GDM1 (cell line): ENCODE results near the gene KRT86.
"Not testable (repeated sequence)": the region's sequence is repeated elsewhere in the genome, so short reads cannot be mapped to it uniquely, and the experiment has no call there.

Source experiments
- DNase-seq: peaks from one replicate; lab custom pipeline; 2025; lab: John Stamatoyannopoulos, UW

The KRT86 gene

DNA sequence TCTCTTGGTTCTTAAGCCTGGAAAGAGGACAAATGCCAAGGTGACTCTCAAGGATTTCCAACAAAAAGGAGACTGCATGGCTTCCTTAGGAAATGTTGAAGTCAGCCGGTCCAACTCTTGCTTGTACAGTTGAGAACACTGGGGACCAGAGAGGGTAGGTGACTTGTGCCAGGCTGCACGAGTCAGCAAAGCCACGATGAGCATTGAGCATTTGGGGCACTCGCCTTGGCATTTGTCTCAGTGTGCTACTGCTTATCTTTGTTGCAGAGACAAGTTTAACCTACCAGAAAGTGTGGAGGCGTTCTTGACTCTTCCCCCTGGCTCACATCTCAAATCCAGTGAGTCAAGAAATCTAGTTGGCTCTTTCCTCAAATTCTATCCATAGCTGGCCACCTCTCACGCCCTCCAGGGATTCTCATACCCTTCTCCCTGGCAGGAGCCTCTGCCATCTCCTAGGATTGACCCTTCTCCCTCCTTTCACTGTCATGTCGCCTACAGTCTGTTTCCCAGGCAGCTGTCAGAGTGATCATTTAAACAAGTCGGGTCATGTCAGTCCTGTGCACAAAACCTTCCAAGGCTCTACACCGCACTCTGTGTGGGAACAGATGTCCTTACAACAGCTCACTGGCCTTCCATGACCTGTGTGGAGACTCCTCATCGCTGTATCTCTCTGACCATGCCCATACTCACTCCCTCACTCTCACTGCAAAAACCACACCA lies 64.0 kb downstream of the KRT86 start:
- no peak for DNase-seq

DNA sequence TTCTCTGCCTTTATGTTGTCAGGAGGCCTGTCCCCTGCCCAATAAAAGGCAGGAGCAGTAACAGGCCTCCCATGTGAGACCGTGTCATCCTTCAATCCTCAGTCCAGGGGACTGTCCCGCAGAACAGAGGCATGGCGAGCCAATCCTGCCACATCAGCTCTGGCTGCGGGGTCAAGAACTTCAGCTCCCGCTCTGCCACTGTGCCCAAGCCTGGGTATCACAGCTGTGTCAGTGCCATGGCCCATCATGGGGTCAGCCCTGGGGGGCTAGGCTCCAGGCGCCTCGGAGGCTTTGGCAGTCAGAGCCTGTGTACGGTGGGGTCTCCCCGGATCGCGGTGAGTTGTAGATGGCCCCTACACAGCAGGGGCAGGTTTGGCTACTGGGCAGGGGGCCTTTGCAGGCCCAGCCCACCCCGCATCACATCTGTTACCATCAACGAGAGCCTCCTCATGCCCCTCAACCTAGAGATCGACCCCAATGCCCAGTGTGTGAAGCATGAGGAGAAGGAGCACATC lies 66.7 kb downstream of the KRT86 start:
- no peak for DNase-seq

DNA sequence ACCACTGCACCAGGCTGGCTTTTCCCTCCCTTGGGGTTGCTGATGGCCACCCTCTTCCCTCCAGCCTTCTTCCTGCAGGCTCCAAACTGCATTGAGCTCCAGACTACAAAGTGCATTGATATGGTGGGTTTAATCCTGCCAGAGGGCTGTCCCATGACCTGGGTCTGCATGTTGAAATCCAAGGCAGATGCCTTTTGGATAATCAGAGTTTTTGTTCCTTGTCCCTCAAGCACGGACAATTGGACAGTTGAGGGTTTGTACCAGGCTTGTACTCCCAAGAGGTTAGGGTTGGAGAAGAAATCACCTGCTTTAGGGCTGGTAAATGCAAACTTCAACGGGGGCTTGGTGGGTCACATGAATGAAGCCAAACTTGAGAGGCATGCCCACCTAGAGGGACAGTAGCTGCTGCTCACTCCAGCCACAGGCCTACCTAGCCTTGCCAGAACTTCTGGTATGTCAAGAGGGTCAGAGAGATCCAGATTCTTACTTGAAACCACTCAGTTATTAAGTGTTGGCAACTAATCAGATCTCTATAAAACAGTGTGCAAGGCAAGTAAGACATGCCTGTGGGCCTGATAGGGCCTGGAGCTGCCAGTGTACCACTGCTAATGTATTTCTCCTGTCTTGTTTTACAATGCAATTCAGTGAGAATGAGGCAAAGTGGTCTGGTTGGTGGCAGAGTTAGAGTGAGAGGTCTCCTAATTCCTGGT lies 68.5 kb downstream of the KRT86 start:
- no peak for DNase-seq

DNA sequence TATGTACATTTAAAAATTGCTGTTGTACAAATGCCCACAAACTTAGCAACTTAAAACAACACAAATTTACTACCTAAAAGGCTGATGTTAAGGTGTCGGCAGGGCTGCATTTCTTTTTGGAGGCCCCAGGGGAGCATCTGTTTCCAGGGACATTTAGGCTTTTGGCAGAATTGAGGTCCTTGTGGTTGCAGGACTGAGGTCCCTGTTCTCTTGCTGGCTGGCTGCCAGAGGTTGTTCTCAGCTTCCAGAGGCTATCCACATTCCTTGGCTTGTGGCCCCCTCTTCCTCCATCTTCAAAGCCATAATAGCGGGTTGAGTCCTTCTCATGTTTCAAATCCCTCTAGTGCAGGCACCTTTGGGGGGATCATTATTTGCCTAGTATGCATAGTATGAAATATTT lies 69.1 kb downstream of the KRT86 start:
- no peak for DNase-seq

DNA sequence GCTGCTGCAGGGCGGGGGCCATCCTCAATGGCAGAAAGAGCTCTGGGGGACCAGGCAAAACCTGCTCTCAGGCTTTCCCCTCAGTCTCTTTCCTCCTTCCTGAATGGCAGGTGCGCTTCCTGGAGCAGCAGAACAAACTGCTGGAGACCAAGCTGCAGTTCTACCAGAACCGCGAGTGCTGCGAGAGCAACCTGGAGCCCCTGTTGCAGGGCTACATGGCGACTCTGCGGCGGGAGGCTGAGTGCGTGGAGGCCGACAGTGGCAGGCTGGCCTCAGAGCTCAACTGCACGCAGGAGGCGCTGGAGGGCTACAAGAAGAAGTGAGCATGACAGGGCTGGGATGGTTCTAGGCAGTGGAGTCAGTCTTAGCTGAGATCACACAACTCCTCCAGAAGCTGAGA lies 69.7 kb downstream of the KRT86 start:
- no peak for DNase-seq

DNA sequence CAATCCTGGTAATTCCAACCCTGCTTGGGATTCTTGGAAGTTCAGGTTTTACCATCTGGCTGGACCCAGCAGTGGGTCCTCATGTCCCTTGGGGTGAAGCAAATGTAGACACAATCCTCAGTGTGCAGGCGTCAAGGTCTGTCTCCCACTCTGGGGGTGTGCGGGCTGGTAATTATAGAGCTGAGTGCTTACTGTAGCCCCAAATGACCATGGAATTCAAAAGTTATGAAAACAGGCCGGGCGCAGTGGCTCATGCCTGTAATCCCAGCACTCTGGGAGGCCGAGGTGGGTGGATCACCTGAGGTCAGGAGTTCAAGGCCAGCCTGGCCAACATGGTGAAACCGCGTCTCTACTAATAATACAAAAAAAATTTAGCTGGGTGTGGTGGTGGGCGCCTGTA lies 70.6 kb downstream of the KRT86 start:
- DNase-seq, result not testable (repeated sequence)

DNA sequence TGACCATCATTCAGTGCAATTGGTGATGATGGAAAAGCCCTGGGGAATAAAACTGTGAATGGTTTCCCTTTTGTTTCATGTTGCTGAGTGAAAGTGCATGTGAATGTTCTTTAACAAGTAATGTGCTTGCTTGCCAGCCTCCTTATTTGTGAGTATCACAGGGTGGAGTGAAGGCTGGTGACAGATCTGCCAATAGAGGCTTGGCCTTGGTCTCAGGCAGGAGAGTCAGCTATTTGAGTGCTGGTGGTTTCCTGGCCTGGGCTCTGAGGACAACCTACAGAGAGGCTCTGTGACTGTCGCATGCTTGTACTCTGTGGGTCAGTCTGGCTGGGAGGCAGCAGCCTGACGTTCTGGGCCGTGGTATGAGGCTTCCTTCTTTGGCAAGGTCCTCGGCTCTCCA lies 72.1 kb downstream of the KRT86 start:
- no peak for DNase-seq

DNA sequence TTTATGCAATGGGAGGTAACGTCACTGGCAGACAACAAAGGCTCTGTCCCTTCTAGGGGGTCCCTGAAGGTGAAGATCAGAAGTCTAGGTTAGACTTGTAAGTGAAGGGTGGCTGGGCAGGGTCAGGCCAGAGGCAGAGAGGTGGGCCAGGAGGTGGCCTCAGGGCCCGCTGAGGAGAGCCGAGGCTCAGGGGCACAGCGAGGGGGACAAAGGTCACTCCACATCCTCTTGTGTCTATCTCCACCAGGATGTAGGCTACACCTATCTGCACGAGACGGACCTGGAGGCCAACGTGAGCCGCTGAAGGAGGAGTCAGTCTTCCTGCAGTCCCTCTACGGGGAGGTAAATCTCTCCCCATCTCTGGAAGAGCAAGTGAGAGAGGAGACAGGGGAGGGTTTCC lies 72.6 kb downstream of the KRT86 start:
- DNase-seq, result no peak

DNA sequence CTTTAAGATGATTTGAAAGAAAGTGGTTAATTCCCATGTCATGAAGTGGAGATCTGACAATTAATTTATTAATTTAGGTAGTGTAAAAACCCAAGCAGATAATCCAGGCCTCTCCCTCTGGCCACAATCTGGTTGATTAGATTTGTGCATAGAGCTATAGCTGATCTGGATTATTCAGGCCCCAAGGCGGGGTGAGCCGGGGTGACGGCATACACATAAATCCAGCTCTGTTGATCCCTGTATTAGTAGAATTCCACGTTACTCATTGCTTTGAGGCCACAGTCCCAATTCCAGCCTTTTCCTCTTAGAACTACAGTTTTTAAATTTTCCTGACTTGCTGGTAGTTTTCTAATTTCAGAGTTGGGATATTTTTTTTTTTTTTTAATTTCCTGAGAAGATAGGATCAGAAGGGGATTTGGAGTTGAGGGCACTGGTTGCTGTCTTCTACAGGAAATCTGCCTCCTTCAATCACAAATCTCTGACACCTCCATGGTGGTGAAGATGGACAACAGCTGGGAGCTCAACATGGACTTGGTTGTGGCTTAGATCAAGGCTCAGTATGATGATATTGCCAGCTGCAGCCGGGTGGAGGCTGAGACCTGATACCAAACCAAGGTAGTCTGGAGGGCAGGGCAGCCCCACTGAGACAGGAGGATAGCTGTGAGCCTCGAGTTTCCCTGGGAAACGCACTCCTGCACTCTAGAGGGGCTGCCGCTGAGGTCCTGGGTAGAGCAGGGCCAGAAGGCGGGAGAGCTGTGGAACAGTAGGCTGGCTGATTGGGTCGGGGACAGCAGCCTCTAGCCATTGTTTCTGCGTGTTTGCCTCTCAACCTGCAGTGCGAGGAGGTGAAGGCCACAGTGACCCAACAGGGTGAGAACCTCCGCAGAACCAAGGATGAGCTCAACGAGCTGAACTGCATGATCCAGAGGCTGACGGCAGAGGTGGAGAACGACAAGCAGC lies 73.4 kb downstream of the KRT86 start:
- DNase-seq, result no peak

DNA sequence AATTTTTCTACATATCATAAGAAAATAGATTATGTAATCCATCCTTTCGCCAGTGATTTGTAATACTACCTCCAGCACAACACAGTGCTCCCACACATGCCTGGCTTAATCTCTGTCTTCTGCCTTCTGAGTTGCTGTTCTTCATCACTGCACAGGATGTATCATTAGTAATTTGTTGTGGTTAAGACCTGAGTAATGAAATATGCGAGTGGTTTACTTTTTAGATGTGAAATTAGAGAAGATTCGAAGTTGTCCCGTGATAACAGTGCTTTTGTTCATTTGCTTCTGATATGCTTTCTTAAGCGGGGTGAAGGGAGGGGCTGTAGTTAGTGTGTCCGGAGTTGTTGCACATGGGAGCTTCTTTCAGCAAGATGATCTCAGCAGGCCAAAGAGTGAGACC lies 74.8 kb downstream of the KRT86 start:
- no peak for DNase-seq

DNA sequence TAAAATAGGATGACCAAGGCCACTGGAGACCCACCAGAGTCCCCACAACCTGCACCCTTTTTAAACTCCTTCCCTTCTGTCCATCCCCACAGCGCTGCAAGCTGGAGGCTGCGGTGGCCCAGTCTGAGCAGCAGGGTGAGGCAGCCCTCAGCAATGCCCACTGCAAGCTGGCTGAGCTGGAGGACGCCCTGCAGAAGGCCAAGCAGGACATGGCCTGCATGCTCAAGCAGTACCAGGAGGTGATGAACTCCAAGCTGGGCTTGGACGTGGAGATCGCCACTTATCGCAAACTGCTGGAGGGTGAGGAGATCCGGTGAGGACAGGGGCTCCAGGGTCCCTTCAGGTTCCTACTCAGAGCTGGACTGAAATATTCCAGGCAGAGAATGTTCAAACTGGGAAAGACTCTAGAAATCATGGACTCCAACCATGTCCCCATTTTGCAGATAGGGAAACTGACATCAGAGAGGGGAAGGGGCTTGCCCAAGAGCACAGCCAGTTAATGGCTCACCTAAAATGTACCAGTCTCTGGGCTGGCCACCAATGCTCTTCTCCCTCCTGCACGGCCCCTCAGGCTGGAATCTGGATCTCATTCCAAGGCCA lies 75.7 kb downstream of the KRT86 start:
- DNase-seq, result no peak

DNA sequence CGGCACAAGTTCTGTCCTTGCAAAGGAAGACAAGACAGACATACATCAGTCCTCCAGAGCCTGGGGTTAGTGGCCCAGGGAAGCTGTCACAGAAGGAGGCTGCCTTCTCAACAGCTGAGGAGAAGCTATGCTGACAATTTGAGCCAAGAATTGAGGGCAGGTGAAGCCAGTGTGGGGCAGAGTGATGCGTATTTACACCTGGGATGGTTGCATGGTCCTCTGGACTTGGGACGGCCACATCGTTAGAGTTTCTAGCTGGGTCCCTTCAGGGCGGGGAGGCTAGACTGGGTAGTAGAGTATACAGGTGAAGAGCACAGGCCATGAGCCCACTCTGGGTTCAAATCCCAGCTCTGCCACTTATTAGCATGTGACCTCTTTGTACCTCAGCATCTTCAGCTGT lies 76.3 kb downstream of the KRT86 start:
- no peak for DNase-seq

DNA sequence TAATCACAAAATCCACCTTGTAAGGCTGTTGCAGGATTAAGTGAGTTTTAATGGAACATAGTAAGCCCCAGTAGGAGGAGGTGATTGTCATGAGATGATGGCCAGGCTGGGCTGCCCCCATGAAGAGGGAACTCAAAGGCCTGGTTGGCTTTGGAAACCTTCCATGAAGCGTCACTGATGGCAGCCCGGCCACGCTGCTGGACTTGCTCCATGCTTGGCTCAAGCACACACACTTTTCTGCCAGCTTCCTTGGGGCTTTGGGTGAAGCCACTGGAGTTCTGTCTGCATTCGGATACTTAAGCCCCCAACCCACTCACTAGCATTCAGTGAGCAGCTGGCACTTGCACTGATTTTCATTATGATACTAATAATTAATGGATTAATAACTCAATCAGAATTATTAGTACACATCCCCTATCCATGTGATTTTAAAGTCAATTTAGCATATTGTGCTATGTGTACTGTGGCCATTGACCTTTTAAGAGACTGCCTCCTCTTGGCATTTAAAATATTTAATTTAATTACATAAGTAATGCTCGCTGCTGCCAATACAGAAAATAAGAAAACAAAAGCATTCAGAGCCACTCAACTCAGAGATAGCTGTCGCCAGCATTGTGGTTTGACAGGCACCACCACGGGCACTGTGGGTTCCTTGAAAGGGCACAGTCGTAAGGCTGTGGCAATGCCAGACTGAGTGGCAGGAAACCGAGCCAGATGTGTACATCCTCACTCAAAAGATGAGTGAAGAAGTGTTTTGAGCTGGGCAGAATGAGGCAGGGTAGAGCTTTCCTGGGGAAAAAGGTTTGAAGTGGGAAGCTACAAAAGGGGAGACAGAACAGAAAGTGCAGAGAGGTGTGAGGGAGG lies 77.0 kb downstream of the KRT86 start:
- peak; percentile 42 for DNase-seq

DNA sequence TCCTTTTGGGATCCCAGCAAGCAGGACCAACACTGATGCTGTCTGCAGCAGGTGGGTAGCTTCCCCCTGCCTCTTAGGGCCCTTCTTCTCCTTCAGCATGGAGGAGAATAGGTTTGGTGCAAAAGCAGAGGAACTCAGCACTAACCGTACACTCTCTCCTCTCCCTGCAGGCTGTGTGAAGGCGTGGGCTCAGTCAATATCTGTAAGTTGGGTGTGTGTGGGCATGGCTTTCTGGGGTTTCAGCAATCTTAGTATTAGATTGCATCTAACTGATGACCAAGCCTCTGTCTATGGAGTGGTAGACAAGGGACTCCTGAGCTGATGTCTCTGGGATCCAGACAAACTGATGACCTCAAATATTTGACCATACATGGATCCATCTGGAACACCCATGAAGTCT lies 78.5 kb downstream of the KRT86 start:
- DNase-seq, result no peak

DNA sequence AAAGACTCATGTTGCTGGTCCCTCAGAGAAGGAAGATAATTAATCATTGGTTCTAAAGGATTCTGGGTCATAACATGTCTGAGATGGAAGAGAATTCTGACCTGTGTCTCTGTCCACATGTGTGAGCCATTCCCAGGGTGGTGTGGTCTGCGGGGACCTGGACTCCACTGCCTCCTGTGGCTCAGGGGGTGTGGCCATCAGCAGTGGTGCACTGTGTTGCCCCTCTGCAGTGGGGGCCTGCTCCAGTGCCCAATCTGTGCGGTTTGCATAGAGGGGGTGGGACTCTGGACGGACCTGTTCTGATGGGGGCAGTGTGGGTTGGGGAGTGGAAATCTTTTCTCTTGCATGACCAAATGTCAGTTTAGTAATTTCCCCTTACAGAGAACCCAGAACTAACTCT lies 79.3 kb downstream of the KRT86 start:
- no peak for DNase-seq

DNA sequence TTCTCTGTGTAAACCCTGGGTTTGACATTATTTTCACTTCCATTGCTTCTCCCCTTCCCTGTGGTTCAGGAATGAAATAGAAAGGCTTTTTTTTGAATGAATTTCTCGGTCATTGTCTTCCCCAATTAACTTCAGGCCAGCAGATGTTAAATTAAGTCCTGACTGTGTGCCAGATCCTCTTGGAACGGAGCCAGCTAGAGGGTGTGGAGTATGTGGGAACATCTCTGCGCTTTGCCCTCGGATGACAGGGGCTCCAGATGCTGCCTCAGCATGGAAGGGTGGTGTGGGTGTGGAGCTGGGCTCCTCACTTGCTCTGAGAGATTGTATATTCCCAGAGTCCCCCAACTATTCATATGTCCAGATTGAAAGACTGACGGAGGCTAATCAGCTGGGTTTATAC lies 79.8 kb downstream of the KRT86 start:
- no peak for DNase-seq

DNA sequence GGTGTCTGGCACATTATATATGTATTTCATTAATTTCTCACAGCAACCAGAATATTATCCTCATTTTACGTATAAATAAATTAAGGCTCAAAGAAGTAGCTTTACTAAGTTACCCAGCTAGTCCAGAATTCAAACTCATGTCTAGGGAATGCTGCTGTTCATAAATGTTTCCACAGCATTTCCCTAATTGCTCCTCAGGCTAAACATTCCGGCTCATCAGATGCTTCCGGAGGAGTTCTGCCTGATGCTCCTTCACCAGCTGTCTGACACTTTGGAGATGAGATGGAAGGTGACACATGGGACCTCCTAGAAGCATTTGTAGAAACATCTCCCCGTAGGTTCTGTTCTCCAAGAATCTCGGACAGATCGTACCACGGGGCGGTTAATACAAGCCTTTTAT lies 80.7 kb downstream of the KRT86 start:
- DNase-seq, result no peak

DNA sequence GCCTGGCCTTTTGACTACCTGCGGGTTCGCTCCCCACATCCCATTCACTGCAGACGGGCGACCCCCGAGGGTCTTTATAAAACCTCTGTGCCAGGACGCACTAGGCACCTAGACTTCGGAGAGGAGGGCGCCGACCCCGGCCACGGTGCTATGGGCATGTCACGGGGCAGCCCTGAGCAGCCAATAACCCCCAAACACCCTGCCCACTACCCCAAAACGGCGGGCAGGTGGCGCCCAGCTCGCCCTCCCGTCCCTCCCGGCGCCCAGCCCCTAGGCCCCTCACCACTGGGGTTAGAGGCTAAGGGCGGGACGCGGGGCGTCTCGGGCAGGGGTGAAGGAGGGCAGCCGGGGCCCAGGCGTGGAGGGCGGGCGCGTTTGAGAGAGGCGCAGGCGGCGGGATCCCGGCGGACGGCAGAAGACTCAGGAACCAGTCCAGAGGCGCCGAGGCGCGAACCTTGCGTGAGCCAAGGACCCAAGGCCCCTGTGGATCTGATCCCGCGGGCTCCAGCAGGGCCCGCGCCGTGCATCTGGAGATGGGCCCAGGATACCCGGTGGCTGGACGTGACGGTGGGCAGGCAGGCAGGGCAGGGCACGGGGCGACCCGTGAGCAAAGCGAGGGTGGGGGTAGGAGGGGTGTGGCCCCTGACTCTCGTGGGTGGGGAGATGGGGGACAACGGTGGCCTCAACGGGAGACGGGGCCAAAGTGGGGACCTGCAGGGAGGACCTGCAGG lies 81.8 kb downstream of the KRT86 start:
- no peak for DNase-seq

DNA sequence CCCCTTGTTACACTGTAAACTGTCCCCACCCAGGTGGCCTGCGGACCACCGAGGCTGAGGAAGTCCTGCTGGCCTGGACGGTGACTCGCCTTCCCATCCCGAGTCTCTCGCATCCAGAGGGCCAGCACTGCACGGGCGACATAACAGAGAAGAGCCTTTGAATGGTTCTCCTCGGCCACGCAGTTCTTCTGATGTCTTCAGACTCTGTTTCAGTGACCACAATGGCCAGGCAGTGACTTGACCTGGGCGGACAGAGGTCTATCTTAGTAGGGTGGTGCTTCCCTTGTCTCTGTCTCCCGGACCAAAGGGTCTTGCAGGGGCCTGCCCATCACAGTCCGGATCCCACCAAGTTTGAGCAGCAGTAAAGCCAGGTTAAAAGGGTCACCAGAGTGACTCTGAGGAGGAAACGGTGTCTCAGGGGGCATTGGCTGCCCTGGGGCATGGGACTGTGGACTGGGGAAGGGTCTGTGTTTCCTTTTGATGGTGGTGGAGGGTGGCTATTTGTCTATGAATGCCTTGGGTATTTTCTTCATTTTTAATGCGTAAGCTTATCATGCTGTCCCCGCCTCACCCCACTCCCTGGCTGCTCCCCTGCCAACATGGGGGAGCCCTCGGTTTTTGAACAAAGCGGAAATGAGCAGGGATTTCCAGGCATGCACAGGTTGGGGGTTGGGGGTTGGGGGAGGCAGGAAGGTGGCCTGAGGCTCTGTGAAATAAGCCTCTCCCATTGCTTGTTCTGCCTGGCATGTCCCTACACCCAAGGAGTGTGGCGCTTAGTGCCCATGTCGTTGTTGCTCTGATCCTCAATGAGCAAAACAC lies 82.5 kb downstream of the KRT86 start:
- no peak for DNase-seq
